ENCODE measurements around the gene NUDCD3.

Gene NUDCD3

GRCh38 chr7:44460325-44460724 lies 30.1 kb downstream of the NUDCD3 start:
- Histone ChIP-seq H3K4me2 (ENCODE audit: low read depth, low read length, poor library complexity, severe bottlenecking) (peak overlapping the region; percentile 83), H3K36me3 (ENCODE audit: insufficient read depth, low read length) (peaks cover 8% of the 10 kb centered on the region; the same call in 1 of the 2 replicates), H3F3A (ENCODE audit: low read depth) (peaks cover 8% of the 10 kb centered on the region; the same call in 1 of the 2 replicates), H2AFZ (ENCODE audit: low read length) (no peak overlapping the region), H4K20me1 (ENCODE audit: insufficient read depth, low read length, poor library complexity, severe bottlenecking) (peaks cover 58% of the 10 kb centered on the region), H3K9ac (ENCODE audit: low read depth, low read length, poor library complexity, severe bottlenecking) (no peak overlapping the region), H3K9me2 (replicated peaks; ENCODE audit: low read depth, low read length) (no peaks in the 10 kb centered on the region), H3K9me3 (ENCODE audit: insufficient read depth, low read depth, low read length) (no peaks in the 10 kb centered on the region), H3K79me2 (ENCODE audit: insufficient read depth, low read length) (peaks cover 72% of the 10 kb centered on the region), H3K27me3 (ENCODE audit: insufficient read depth, low read length, poor library complexity, severe bottlenecking) (no peaks in the 10 kb centered on the region), H3K4me3 (ENCODE audit: low read length, poor library complexity, severe bottlenecking) (peak overlapping the region; percentile 66), H3K4me1 (ENCODE audit: insufficient read depth, low read length, poor library complexity, severe bottlenecking) (peaks cover 45% of the 10 kb centered on the region)
- no peak for TF ChIP-seq CTCF (conservative IDR thresholded peaks at IDR 0.05; ENCODE audit: low read length)
- peak; percentile 70; the same call in 1 of the 2 replicates for TF ChIP-seq EZH2phosphoT487 (IDR thresholded peaks at IDR 0.05; ENCODE audit: borderline replicate concordance)

- Histone ChIP-seq H3K9ac (ENCODE audit: low read depth, low read length, poor library complexity, severe bottlenecking) (no peak overlapping the region), H3K79me2 (ENCODE audit: insufficient read depth, low read length) (peaks cover 81% of the 10 kb centered on the region), H3K36me3 (ENCODE audit: insufficient read depth, low read length) (peaks cover 14% of the 10 kb centered on the region; the same call in 1 of the 2 replicates), H2AFZ (ENCODE audit: low read length) (no peak overlapping the region), H3K4me2 (ENCODE audit: low read depth, low read length, poor library complexity, severe bottlenecking) (peak overlapping the region; percentile 45), H4K20me1 (ENCODE audit: insufficient read depth, low read length, poor library complexity, severe bottlenecking) (peaks cover 42% of the 10 kb centered on the region), H3K4me3 (ENCODE audit: low read length, poor library complexity, severe bottlenecking) (no peak overlapping the region), H3K9me3 (ENCODE audit: insufficient read depth, low read depth, low read length) (no peaks in the 10 kb centered on the region), H3F3A (ENCODE audit: low read depth) (no peaks in the 10 kb centered on the region), H3K9me2 (replicated peaks; ENCODE audit: low read depth, low read length) (no peaks in the 10 kb centered on the region), H3K4me1 (ENCODE audit: insufficient read depth, low read length, poor library complexity, severe bottlenecking) (peaks cover 23% of the 10 kb centered on the region), H3K27me3 (ENCODE audit: insufficient read depth, low read length, poor library complexity, severe bottlenecking) (no peaks in the 10 kb centered on the region)
- TF ChIP-seq CTCF (conservative IDR thresholded peaks at IDR 0.05; ENCODE audit: low read length), result no peak
- no peak for TF ChIP-seq EZH2phosphoT487 (IDR thresholded peaks at IDR 0.05; ENCODE audit: borderline replicate concordance)
These were observed 35.3 kb downstream of the NUDCD3 start for GRCh38 chr7:44455155-44455554.

GRCh38 chr7:44454348-44454747 lies 36.1 kb downstream of the NUDCD3 start:
- Histone ChIP-seq H3K4me2 (ENCODE audit: low read depth, low read length, poor library complexity, severe bottlenecking) (peak overlapping the region; percentile 45), H4K20me1 (ENCODE audit: insufficient read depth, low read length, poor library complexity, severe bottlenecking) (peaks cover 41% of the 10 kb centered on the region), H3F3A (ENCODE audit: low read depth) (no peaks in the 10 kb centered on the region), H3K9me3 (ENCODE audit: insufficient read depth, low read depth, low read length) (no peaks in the 10 kb centered on the region), H3K36me3 (ENCODE audit: insufficient read depth, low read length) (peaks cover 14% of the 10 kb centered on the region; the same call in 1 of the 2 replicates), H3K4me3 (ENCODE audit: low read length, poor library complexity, severe bottlenecking) (no peak overlapping the region), H3K79me2 (ENCODE audit: insufficient read depth, low read length) (peaks cover 81% of the 10 kb centered on the region), H2AFZ (ENCODE audit: low read length) (no peak overlapping the region), H3K9me2 (replicated peaks; ENCODE audit: low read depth, low read length) (no peaks in the 10 kb centered on the region), H3K4me1 (ENCODE audit: insufficient read depth, low read length, poor library complexity, severe bottlenecking) (peaks cover 16% of the 10 kb centered on the region), H3K9ac (ENCODE audit: low read depth, low read length, poor library complexity, severe bottlenecking) (no peak overlapping the region), H3K27me3 (ENCODE audit: insufficient read depth, low read length, poor library complexity, severe bottlenecking) (no peaks in the 10 kb centered on the region)
- no peak for TF ChIP-seq EZH2phosphoT487 (IDR thresholded peaks at IDR 0.05; ENCODE audit: borderline replicate concordance)
- no peak for TF ChIP-seq CTCF (conservative IDR thresholded peaks at IDR 0.05; ENCODE audit: low read length)
